GM23338 (cell line): ENCODE data around the gene CLUH.

Experiments
- JUNB ChIP-seq: IDR thresholded peaks from one replicate; pipeline ENCODE4 v1.6.1; 2016; ENCODE audit warnings: antibody characterized with exemption; ENCODE audit not compliant: unreplicated experiment
- TF ChIP-seq, protein P1 (sequence below), 2 experiments: fragments of 200-600 bp in 1 of 2; sonication (generic) in 1 of 2; conservative IDR thresholded peaks; 2 replicates each; pipeline versions ENCODE4 v1.5.1 to v1.6.1; 2016 to 2017; ENCODE audit warnings: antibody characterized with exemption in 2 of 2, low read depth in 2 of 2, mild to moderate bottlenecking in 2 of 2, moderate library complexity in 1 of 2

DNA sequence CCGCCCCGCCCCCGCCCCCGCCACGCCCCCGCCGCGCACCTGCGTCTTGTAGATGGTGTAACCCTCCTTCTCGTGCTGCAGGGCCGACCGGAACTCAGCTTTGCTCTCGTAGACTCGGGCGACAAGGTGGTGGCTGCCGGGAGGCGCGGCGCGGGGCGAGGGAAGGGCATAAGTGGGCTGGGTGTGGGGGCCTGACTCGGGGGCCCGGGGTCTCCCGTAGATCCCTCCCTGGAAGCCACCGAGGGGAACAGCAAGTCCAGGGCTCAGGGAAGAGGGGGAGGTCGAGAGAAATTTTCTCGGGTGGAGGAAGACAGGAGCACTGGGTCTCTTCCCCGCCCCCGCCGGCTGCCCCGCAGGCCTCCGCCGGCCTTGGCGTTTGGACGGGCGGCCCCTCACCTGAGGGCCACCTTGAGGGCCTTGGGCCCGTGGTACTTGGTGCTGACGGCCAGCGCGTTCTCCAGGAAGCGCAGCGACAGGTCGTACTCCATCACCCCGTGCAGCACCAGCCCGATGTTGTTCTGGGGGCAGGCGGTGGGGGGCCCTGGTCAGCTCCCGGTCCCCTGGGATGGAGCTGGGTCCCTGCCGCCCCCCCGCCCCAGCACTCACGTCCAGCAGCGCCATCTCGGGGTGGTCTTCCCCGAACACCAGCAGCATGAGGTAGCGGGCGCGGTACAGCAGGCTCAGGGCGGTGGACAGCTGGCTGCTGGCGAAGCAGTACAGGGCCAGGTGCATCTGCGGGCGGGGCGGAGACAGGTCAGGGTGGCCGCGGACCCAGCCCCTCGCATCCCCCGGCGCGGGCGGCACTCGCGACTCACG, 19.4 kb downstream of the CLUH start:
- TF ChIP-seq, protein P1, sequence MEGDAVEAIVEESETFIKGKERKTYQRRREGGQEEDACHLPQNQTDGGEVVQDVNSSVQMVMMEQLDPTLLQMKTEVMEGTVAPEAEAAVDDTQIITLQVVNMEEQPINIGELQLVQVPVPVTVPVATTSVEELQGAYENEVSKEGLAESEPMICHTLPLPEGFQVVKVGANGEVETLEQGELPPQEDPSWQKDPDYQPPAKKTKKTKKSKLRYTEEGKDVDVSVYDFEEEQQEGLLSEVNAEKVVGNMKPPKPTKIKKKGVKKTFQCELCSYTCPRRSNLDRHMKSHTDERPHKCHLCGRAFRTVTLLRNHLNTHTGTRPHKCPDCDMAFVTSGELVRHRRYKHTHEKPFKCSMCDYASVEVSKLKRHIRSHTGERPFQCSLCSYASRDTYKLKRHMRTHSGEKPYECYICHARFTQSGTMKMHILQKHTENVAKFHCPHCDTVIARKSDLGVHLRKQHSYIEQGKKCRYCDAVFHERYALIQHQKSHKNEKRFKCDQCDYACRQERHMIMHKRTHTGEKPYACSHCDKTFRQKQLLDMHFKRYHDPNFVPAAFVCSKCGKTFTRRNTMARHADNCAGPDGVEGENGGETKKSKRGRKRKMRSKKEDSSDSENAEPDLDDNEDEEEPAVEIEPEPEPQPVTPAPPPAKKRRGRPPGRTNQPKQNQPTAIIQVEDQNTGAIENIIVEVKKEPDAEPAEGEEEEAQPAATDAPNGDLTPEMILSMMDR (conservative IDR thresholded peaks at IDR 0.05; ENCODE audit: low read depth in 2 of 2), result peak in 1 of 2 experiments; percentile 37; a peak in 2 of 4 replicates
- no peak for TF ChIP-seq JUNB
